ENCODE measurements around the gene TECPR2.

DNA sequence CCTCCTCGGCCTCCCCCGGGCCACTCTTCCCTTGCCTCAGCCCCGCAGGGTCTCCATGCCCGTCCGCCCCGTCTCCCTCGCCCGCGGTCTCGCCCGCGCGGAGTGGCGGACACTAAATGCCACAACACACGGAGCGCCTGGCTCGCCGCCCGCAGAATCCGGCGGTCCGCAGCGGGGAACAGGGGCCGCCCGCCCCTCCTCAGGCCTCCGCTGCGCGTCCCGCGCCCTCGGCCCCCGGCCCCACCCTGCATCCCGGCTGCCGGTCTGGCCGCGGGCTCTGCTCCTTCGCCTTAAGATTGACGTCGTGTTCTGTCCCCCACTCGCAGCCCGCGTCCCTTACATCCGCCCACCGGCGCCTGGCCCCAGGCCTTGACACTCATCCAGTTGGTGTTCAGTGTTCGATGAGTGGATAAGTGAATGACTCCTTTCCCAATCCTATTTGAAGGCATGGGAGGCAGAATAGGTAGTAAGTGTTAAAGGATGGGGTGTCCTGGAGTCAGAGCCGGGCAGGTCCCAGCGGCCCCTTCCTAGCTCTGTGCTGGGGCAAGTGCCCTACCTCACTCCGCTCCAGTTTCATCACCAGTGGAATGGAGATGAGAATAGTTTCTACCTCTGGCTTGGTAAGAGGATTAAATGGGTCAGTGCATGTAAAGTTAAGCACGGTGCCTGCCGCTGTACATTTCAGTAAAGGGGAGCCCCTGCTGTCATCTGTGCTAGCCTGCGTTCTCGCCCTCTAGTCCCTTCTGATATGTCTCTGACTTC lies 622 bp downstream of the TECPR2 start:
- TF ChIP-seq, protein P1, sequence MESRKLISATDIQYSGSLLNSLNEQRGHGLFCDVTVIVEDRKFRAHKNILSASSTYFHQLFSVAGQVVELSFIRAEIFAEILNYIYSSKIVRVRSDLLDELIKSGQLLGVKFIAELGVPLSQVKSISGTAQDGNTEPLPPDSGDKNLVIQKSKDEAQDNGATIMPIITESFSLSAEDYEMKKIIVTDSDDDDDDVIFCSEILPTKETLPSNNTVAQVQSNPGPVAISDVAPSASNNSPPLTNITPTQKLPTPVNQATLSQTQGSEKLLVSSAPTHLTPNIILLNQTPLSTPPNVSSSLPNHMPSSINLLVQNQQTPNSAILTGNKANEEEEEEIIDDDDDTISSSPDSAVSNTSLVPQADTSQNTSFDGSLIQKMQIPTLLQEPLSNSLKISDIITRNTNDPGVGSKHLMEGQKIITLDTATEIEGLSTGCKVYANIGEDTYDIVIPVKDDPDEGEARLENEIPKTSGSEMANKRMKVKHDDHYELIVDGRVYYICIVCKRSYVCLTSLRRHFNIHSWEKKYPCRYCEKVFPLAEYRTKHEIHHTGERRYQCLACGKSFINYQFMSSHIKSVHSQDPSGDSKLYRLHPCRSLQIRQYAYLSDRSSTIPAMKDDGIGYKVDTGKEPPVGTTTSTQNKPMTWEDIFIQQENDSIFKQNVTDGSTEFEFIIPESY (IDR thresholded peaks at IDR 0.05), result no peak
- TF ChIP-seq BCL3 (IDR thresholded peaks at IDR 0.05; ENCODE audit: borderline replicate concordance, insufficient read depth, low read depth, low read length, poor library complexity, severe bottlenecking) (no peak), SPI1 (IDR thresholded peaks at IDR 0.05; ENCODE audit: borderline replicate concordance, insufficient read depth, low read depth, low read length) (no peak), POLR2A (IDR thresholded peaks at IDR 0.05; ENCODE audit: low read depth, low read length) (no peak), TAF1 (IDR thresholded peaks at IDR 0.05; ENCODE audit: borderline replicate concordance, low read depth, low read length) (no peak), EZH2 (IDR thresholded peaks at IDR 0.05; ENCODE audit: borderline replicate concordance, control insufficient read depth, low read depth, low read length) (no peak), MYB (IDR thresholded peaks at IDR 0.05; ENCODE audit: borderline replicate concordance, low read depth, low read length) (no peak), POLR2AphosphoS5 (IDR thresholded peaks at IDR 0.05; ENCODE audit: low read length) (no peak), JUND (IDR thresholded peaks at IDR 0.05; ENCODE audit: low read depth, low read length) (no peak)
- TF ChIP-seq, protein P2, sequence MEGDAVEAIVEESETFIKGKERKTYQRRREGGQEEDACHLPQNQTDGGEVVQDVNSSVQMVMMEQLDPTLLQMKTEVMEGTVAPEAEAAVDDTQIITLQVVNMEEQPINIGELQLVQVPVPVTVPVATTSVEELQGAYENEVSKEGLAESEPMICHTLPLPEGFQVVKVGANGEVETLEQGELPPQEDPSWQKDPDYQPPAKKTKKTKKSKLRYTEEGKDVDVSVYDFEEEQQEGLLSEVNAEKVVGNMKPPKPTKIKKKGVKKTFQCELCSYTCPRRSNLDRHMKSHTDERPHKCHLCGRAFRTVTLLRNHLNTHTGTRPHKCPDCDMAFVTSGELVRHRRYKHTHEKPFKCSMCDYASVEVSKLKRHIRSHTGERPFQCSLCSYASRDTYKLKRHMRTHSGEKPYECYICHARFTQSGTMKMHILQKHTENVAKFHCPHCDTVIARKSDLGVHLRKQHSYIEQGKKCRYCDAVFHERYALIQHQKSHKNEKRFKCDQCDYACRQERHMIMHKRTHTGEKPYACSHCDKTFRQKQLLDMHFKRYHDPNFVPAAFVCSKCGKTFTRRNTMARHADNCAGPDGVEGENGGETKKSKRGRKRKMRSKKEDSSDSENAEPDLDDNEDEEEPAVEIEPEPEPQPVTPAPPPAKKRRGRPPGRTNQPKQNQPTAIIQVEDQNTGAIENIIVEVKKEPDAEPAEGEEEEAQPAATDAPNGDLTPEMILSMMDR (IDR thresholded peaks at IDR 0.05 in 2 of 3, conservative IDR thresholded peaks at IDR 0.05 in 1 of 3; ENCODE audit: control insufficient read depth in 2 of 3, extremely low read depth in 1 of 3, insufficient read depth in 1 of 3, low read depth in 3 of 3, low read length in 3 of 3), result no peak

Measured in GM12878 (cell line).